HepG2 (cell line): ENCODE measurements around the gene MYH10. TPM values are rescaled to one million over a fixed set of nuclear protein-coding genes. Genes with fewer than 3 reads are reported as not detected.

ENCODE experiments used
- AKNA ChIP-seq: sonication (generic); formaldehyde crosslinking; IDR thresholded peaks from 2 replicates; pipeline ENCODE4 v1.4.0; 2020; ENCODE audit warnings: missing genetic modification reagents, borderline replicate concordance
- CENPX ChIP-seq: sonication (generic); formaldehyde crosslinking; IDR thresholded peaks from 2 replicates; pipeline ENCODE4 v1.9.0; 2021; ENCODE audit warnings: mild to moderate bottlenecking, missing genetic modification reagents, moderate library complexity
- EHMT2 ChIP-seq: fragments of 200-600 bp; sonication (generic); IDR thresholded peaks from 2 replicates; pipeline ENCODE4 v1.7.0; 2017; ENCODE audit warnings: antibody characterized with exemption, low read depth, low read length, borderline replicate concordance
- GLI4 ChIP-seq: sonication (generic); formaldehyde crosslinking; IDR thresholded peaks from 2 replicates; pipeline ENCODE4 v1.5.1; 2020; ENCODE audit warnings: missing genetic modification reagents, mild to moderate bottlenecking, moderate library complexity, borderline replicate concordance
- HNRNPH1 ChIP-seq: fragments of 200-400 bp; formaldehyde crosslinking; optimal IDR thresholded peaks from 2 replicates; pipeline ENCODE3; 2017; ENCODE audit warnings: mild to moderate bottlenecking, low read depth, low read length
- HNRNPUL1 ChIP-seq: fragments of 200-400 bp; formaldehyde crosslinking; IDR thresholded peaks from 2 replicates; pipeline ENCODE4 v1.6.1; 2017; ENCODE audit warnings: low read depth, mild to moderate bottlenecking, low read length, moderate library complexity
- HOXD1 ChIP-seq: sonication (generic); formaldehyde crosslinking; IDR thresholded peaks from 2 replicates; pipeline ENCODE4 v1.5.0; 2020; ENCODE audit warnings: missing genetic modification reagents
- JARID2 ChIP-seq: sonication (generic); formaldehyde crosslinking; IDR thresholded peaks from 2 replicates; pipeline ENCODE4 v1.8.1; 2023; ENCODE audit warnings: missing genetic modification reagents, inconsistent platforms; ENCODE audit not compliant: insufficient replicate concordance
- KDM4B ChIP-seq: sonication (generic); formaldehyde crosslinking; IDR thresholded peaks from 2 replicates; pipeline ENCODE4 v1.4.0; 2020; ENCODE audit warnings: missing genetic modification reagents
- KDM5B ChIP-seq: sonication (generic); formaldehyde crosslinking; IDR thresholded peaks from 2 replicates; pipeline ENCODE4 v1.4.0; 2020; ENCODE audit warnings: missing genetic modification reagents, mild to moderate bottlenecking, borderline replicate concordance
- NONO ChIP-seq, 2 experiments: fragments of 450-650 bp in 1 of 2; sonication (generic) in 1 of 2; formaldehyde crosslinking in 1 of 2; IDR thresholded peaks in 1 of 2; conservative IDR thresholded peaks in 1 of 2; 2 replicates each; pipeline versions ENCODE4 v1.6.1 to v1.8.0; 2017 to 2022; ENCODE audit warnings: mild to moderate bottlenecking in 1 of 2, missing genetic modification reagents in 1 of 2, moderate library complexity in 1 of 2
- PHF5A ChIP-seq: IDR thresholded peaks from one replicate; pipeline ENCODE4 v1.6.1; 2018; ENCODE audit warnings: low read depth, missing genetic modification reagents; ENCODE audit not compliant: unreplicated experiment
- PHF8 ChIP-seq: sonication (generic); formaldehyde crosslinking; IDR thresholded peaks from 2 replicates; pipeline ENCODE4 v1.5.0; 2020; ENCODE audit warnings: missing genetic modification reagents
- SMAD9 ChIP-seq: sonication (generic); formaldehyde crosslinking; IDR thresholded peaks from 2 replicates; pipeline ENCODE4 v1.5.1; 2020; ENCODE audit warnings: mild to moderate bottlenecking, missing genetic modification reagents
- SRSF1 ChIP-seq: fragments of 200-400 bp; formaldehyde crosslinking; optimal IDR thresholded peaks from 2 replicates; pipeline ENCODE3; 2017; ENCODE audit warnings: mild to moderate bottlenecking, low read depth, low read length, moderate library complexity
- TRIM22 ChIP-seq: fragments of 450-650 bp; IDR thresholded peaks from 2 replicates; pipeline ENCODE4 v1.6.1; 2017
- WIZ ChIP-seq: sonication (generic); formaldehyde crosslinking; IDR thresholded peaks from 2 replicates; pipeline ENCODE4 v1.5.1; 2020; ENCODE audit warnings: mild to moderate bottlenecking, missing genetic modification reagents
- ZBTB14 ChIP-seq: sonication (generic); formaldehyde crosslinking; IDR thresholded peaks from 2 replicates; pipeline ENCODE4 v1.4.0; 2020; ENCODE audit warnings: missing genetic modification reagents
- ZFYVE20 ChIP-seq: sonication (generic); formaldehyde crosslinking; IDR thresholded peaks from 2 replicates; pipeline ENCODE4 v1.8.0; 2023; ENCODE audit warnings: low read depth, mild to moderate bottlenecking, moderate library complexity, missing genetic modification reagents, borderline replicate concordance
- ZNF841 ChIP-seq: sonication (generic); formaldehyde crosslinking; IDR thresholded peaks from 2 replicates; pipeline ENCODE4 v1.8.1; 2023; ENCODE audit warnings: missing genetic modification reagents, borderline replicate concordance
- polyA plus RNA-seq, 8 experiments: library from polyadenylated mRNA; depleted of rRNA in 3 of 8; stranded (reverse) in 7 of 8; unstranded in 1 of 8; fragments of >200 nt; fragmentation: Illumina TruSeq in 4 of 8; extraction: Trizol in 4 of 8; gene quantifications; 2 replicates each; pipeline versions ENCODE4 v1.2.1 to v1.2.3, GENCODE V29; 2011 to 2016; ENCODE audit warnings: low read depth in 4 of 8, missing spikeins in 1 of 8, mixed read lengths in 1 of 8; ENCODE audit not compliant: insufficient read depth in 1 of 8
- total RNA-seq, 5 experiments: library from RNA; depleted of rRNA; stranded (reverse); fragments of >200 nt; fragmentation: Illumina TruSeq; extraction: Trizol; gene quantifications; 2 replicates each; pipeline ENCODE4 v1.2.3, GENCODE V29; 2016; ENCODE audit warnings: low read depth in 1 of 5

The MYH10 gene
- total and polyA plus RNA-seq, 2 of the 13 experiments (the other 11 are each of a cell fraction or from before 2014, with no cell fraction given), result 43.4 to 68.6 TPM

GRCh38 chr17:8630802-8631553 is 453 bp upstream of the MYH10 start (continued):
- TF ChIP-seq GLI4 (CRISPR knock-in tag), result peak; percentile 86; the same call in 1 of the 2 replicates
- peak; percentile 78 for TF ChIP-seq PHF8 (CRISPR knock-in tag)
- TF ChIP-seq ZBTB14, result 0 out of 2 replicates have a peak, but pooled peaks have one; percentile 35
- no peak for TF ChIP-seq JARID2 (CRISPR knock-in tag)
- TF ChIP-seq SMAD9 (CRISPR knock-in tag), result no peak
- TF ChIP-seq WIZ (CRISPR knock-in tag), result peak; percentile 37; the same call in 1 of the 2 replicates
- TF ChIP-seq EHMT2, result no peak
- TF ChIP-seq HNRNPH1, result no peak
- TF ChIP-seq KDM4B, result no peak
- TF ChIP-seq CENPX (CRISPR knock-in tag), result no peak
- no peak for TF ChIP-seq HNRNPUL1
- no peak for TF ChIP-seq AKNA (CRISPR knock-in tag)
- no peak for TF ChIP-seq ZNF841 (CRISPR knock-in tag)
- peak; percentile 58 for TF ChIP-seq PHF5A (CRISPR knock-in tag)
- TF ChIP-seq KDM5B (CRISPR knock-in tag), result peak; percentile 62
- TF ChIP-seq SRSF1, result no peak
- TF ChIP-seq TRIM22, result no peak
- TF ChIP-seq NONO (IDR thresholded peaks at IDR 0.05), result no peak
- peak; percentile 96 for TF ChIP-seq NONO (CRISPR knock-in tag; conservative IDR thresholded peaks at IDR 0.05)
- TF ChIP-seq HOXD1 (CRISPR knock-in tag), result peak; percentile 31; the same call in 1 of the 2 replicates
- TF ChIP-seq ZFYVE20 (CRISPR knock-in tag), result no peak
